HG03039 (cell line): ENCODE data around the gene UPB1.
"Not testable (repeated sequence)": the region's sequence is repeated elsewhere in the genome, so short reads cannot be mapped to it uniquely, and the experiment has no call there.

Experiments used
- ATAC-seq: cut with Tn5 transposase; IDR thresholded peaks from one replicate; pipeline ENCODE4 v1.9.1; 2021; ENCODE audit warnings: mild to moderate bottlenecking, moderate library complexity; ENCODE audit not compliant: unreplicated experiment

The UPB1 gene

GRCh38 chr22:24474649-24475255 is 20.4 kb upstream of the UPB1 start:
- ATAC-seq: no peak

- no peak for ATAC-seq
These were observed 13.5 kb upstream of the UPB1 start for GRCh38 chr22:24481641-24482040.

GRCh38 chr22:24482575-24482974 is 12.6 kb upstream of the UPB1 start:
- ATAC-seq: no peak

DNA sequence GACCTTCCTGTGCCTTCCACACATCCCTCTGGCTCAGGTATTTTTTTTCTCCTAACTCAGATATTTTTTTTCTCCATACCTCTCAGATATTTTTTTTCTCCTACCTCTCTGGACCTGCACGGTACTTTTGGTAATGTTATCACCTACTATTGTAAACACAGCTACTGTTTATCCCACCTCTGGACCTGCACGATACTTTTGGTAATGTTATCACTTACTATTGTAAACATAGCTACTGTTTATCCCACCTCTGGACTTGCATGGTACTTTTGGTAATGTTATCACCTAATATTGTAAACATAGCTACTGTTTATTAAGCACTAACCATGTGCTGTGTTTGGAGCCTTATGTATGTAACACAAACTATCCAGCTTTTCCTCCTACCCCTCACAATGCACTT is 12.1 kb upstream of the UPB1 start:
- no peak for ATAC-seq

DNA sequence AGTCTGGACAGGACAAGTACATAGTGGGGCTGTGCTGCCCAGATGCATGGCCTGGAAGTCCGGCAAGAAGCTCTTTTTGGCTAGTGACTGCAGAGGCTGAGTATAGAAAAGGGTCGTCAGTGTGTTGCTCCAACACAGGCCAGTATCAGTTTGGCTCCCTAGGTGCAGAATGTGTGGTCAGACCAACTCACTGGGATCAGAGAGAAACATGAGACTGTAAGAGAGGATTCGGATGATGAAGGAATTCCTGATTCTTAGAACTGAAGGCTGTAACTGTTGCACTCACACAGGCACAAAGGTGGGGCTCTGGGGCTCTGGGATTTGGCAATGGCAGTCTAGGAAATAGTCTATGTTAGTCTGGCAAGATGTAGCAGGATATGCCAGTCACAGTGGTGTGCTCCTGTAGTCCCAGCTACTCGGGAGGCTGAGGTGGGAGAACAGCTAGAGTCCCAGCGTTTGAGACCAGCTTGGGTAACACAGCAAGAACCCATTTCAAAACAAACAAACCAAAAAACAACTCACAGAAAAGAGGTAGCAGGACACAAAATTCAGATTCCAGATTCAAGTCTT is 11.1 kb upstream of the UPB1 start:
- ATAC-seq: no peak

GRCh38 chr22:24485170-24485569 is 10.0 kb upstream of the UPB1 start:
- ATAC-seq: no peak

- ATAC-seq: no peak
These were observed 9.5 kb upstream of the UPB1 start for GRCh38 chr22:24485608-24486007.

- no peak for ATAC-seq
These were observed 8.6 kb upstream of the UPB1 start for GRCh38 chr22:24486501-24486921.

- ATAC-seq: no peak
These were observed 6.1 kb upstream of the UPB1 start for GRCh38 chr22:24489011-24489410.

- ATAC-seq: not testable (repeated sequence)
These were observed 5.7 kb upstream of the UPB1 start for GRCh38 chr22:24489434-24489833.

- no peak for ATAC-seq
These were observed 2.7 kb upstream of the UPB1 start for GRCh38 chr22:24492391-24492790.

DNA sequence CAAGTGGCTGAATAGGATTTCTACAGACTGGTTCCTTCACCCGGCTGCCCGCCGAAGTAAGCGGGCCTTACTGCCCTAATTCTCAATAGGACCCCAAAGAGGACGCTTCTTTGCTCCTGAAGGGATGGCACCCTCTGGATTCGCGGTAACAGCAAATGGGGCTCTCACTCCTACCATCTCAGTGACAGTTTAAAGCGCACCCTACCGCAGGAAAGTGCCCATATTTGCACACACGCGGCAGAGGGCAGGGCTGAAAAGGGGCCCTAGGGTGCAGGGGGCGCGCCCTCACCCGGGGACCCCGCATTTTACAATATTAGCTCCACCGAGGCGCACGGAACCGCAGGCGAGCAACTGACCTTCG is 985 bp upstream of the UPB1 start:
- ATAC-seq: no peak

DNA sequence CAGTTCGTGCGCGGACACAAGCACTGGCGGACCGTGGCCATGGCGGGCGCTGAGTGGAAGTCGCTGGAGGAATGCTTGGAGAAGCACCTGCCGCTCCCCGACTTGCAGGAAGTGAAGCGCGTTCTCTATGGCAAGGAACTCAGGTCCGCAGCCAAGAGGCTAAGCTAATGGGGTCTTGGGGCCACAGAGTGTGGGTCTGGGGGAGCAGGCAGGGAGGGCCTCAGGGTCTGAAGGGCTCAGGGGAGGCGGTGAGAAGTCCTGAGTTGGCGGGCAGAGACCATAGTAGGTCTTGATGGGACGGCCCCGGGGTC is 188 bp downstream of the UPB1 start:
- no peak for ATAC-seq

GRCh38 chr22:24496234-24496633 is 1.1 kb downstream of the UPB1 start:
- ATAC-seq: no peak

DNA sequence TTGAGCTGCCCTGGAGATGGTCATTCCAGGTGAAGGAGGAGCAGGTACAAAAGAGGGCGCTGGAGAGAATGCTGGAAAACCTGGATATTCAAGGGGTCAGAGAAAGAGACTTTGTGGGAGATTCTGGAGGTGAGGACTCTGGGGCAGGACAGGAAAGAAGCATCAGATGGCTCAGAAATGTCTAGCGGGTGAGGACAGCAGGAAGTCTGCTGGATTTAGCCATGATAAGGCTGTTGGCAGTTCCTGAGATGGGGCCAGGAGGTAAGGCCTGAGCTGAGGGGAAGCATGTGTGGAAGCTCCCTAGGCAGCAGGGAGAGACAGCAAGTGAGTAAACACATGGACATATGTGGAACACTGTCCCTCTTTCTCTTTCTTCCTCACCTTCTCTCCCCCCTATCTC is 1.5 kb downstream of the UPB1 start:
- ATAC-seq: no peak

GRCh38 chr22:24497841-24498258 is 2.7 kb downstream of the UPB1 start:
- no peak for ATAC-seq

GRCh38 chr22:24498824-24499223 is 3.7 kb downstream of the UPB1 start:
- no peak for ATAC-seq

DNA sequence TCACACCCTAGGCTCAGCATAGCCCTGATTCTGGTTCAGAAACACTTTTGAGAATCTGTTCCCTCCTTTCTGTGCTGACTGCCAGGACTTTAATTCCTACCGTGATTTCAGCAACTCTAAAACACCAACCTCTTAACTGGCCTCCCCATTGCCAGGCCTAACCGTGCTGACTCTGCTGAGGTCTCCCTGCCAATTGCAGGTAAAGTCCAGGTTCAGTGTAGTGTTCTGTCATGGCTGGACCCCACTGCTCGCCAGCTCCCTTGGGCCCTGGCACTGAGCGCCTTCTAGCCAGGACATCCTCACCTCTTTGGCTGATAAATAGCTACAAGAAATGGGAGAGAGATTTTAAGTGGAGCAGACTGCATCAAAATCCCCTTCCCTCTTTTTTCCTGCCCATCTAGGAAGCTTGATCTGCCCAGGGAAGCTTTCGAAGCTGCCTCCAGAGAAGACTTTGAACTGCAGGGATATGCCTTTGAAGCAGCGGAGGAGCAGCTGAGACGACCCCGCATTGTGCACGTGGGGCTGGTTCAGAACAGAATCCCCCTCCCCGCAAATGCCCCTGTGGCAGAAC is 4.7 kb downstream of the UPB1 start:
- no peak for ATAC-seq

- no peak for ATAC-seq
These were observed 5.2 kb downstream of the UPB1 start for GRCh38 chr22:24500277-24500820.

GRCh38 chr22:24501301-24502005 is 6.3 kb downstream of the UPB1 start:
- ATAC-seq: no peak

- no peak for ATAC-seq
These were observed 6.9 kb downstream of the UPB1 start for GRCh38 chr22:24502034-24502433.

- no peak for ATAC-seq
These were observed 7.4 kb downstream of the UPB1 start for GRCh38 chr22:24502541-24502940.
